Stimulated activated CD8-positive, alpha-beta memory T cell treated with anti-CD3 and anti-CD28 coated beads, Interleukin-7, amount 100 ng/mL, for 48 hours (primary cell): ENCODE data around the gene LYZ.

Source experiments
- DNase-seq, 2 donors: peaks; one replicate each; pipeline ENCODE4 v3.0.0-alpha.2; 2020; ENCODE audit warnings: low read depth in 1 of 2; ENCODE audit errors: extremely low read depth in 1 of 2

Gene LYZ

GRCh38 chr12:69383074-69383473 is 34.9 kb downstream of the LYZ start:
- DNase-seq: no peak

GRCh38 chr12:69385038-69385437 is 36.9 kb downstream of the LYZ start:
- no peak for DNase-seq

GRCh38 chr12:69386921-69387320 is 38.7 kb downstream of the LYZ start:
- no peak for DNase-seq

GRCh38 chr12:69388371-69388770 is 40.2 kb downstream of the LYZ start:
- DNase-seq: no peak

- DNase-seq: no peak
Observed at GRCh38 chr12:69389831-69390230, 41.6 kb downstream of the LYZ start.

GRCh38 chr12:69392179-69392928 is 44.2 kb downstream of the LYZ start:
- DNase-seq: no peak

GRCh38 chr12:69396041-69396440 is 47.9 kb downstream of the LYZ start:
- no peak for DNase-seq

- DNase-seq: no peak
Observed at GRCh38 chr12:69396963-69397362, 48.8 kb downstream of the LYZ start.

GRCh38 chr12:69397978-69398377 is 49.8 kb downstream of the LYZ start:
- DNase-seq: no peak

GRCh38 chr12:69401940-69402339 is 53.8 kb downstream of the LYZ start:
- no peak for DNase-seq
